Measurements from ENCODE around the gene RBBP4. TPM values are rescaled to one million over a fixed set of nuclear protein-coding genes. Genes with fewer than 3 reads are reported as not detected.

Gene RBBP4
- total RNA-seq, 1 donor from 2014 or later, result 175 TPM

GRCh38 chr1:32725615-32725982 is 74.6 kb downstream of the RBBP4 start:
- TF ChIP-seq, protein P1, sequence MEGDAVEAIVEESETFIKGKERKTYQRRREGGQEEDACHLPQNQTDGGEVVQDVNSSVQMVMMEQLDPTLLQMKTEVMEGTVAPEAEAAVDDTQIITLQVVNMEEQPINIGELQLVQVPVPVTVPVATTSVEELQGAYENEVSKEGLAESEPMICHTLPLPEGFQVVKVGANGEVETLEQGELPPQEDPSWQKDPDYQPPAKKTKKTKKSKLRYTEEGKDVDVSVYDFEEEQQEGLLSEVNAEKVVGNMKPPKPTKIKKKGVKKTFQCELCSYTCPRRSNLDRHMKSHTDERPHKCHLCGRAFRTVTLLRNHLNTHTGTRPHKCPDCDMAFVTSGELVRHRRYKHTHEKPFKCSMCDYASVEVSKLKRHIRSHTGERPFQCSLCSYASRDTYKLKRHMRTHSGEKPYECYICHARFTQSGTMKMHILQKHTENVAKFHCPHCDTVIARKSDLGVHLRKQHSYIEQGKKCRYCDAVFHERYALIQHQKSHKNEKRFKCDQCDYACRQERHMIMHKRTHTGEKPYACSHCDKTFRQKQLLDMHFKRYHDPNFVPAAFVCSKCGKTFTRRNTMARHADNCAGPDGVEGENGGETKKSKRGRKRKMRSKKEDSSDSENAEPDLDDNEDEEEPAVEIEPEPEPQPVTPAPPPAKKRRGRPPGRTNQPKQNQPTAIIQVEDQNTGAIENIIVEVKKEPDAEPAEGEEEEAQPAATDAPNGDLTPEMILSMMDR (conservative IDR thresholded peaks at IDR 0.05; ENCODE audit: low read depth, low read length), result no peak
- no peak for DNase-seq (ENCODE audit: low read depth)
- H3K4me3 ChIP-seq (ENCODE audit: low read depth, low read length), result no peak overlapping the region

- no peak overlapping the region for H3K4me3 ChIP-seq (ENCODE audit: low read depth, low read length)
- TF ChIP-seq, protein P1 (conservative IDR thresholded peaks at IDR 0.05; ENCODE audit: low read depth, low read length), result no peak
- no peak for DNase-seq (ENCODE audit: low read depth)
Measured at GRCh38 chr1:32727876-32728275, 76.9 kb downstream of the RBBP4 start.

- TF ChIP-seq, protein P1 (conservative IDR thresholded peaks at IDR 0.05; ENCODE audit: low read depth, low read length), result no peak
- no peak for DNase-seq (ENCODE audit: low read depth)
- no peak overlapping the region for H3K4me3 ChIP-seq (ENCODE audit: low read depth, low read length)
Measured at GRCh38 chr1:32728413-32729077, 77.5 kb downstream of the RBBP4 start.

DNA sequence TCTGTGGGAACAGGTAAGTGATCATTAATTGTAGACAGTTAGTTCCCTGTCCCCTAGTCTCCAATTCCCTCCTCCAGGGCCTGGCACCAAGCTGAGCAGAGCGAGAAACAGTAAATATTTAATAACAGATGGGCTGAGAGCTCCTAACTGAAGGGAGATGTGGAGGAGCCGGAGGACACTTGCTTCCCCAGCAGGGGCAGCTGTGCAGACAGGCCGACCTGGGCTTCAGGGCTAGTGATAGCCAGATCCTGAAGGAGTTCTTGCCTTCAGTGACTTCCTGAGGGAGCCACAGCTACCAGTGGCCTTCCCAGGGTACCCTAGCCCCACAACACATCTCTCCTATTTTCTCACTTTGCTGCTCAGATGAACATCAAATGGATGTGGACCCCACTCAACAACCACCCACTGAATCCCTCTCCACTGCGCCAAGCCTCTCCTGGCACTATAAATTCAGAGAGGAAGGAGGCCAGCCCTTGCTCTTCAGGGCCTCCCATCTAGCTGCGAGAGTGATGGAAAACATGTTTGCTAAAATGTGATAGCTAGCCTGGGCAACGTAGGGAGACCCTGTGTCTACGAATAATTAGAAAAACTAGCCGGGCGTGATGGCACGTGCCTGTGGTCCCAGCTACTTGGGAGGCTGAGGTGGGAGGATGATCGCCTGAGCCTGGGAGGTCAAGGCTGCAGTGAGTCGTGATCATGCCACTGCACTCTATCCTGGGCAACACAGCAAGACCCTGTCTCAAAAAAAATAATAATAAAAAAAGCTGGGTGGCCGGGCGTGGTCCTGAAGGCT is 78.4 kb downstream of the RBBP4 start:
- no peak for DNase-seq (ENCODE audit: low read depth)
- TF ChIP-seq, protein P1 (conservative IDR thresholded peaks at IDR 0.05; ENCODE audit: low read depth, low read length), result no peak
- no peak overlapping the region for H3K4me3 ChIP-seq (ENCODE audit: low read depth, low read length)

- TF ChIP-seq, protein P1 (conservative IDR thresholded peaks at IDR 0.05; ENCODE audit: low read depth, low read length), result no peak
- no peak for DNase-seq (ENCODE audit: low read depth)
- H3K4me3 ChIP-seq (ENCODE audit: low read depth, low read length), result no peak overlapping the region
Measured at GRCh38 chr1:32733582-32734321, 82.7 kb downstream of the RBBP4 start.

Other genes starting within 250 kb of the RBBP4 start
- 0.07 and 0.23 TPM in 2 replicates for gene ZBTB8B, start 186.1 kb upstream of the RBBP4 start, total RNA-seq
- 3.2 and 4.4 TPM in 2 replicates for gene ZBTB8A, start 111.8 kb upstream of the RBBP4 start, total RNA-seq
- gene ZBTB8OS, start 658 bp upstream of the RBBP4 start, total RNA-seq, result 31.3 and 53.1 TPM in 2 replicates
- 6.6 and 10.3 TPM in 2 replicates for gene SYNC, start 51.6 kb downstream of the RBBP4 start, total RNA-seq
- 90.9 and 169 TPM in 2 replicates for gene YARS1, start 166.2 kb downstream of the RBBP4 start, total RNA-seq
- 14.3 and 26.6 TPM in 2 replicates for gene S100PBP, start 166.4 kb downstream of the RBBP4 start, total RNA-seq
- not detected in 2 replicates for gene FNDC5, start 219.7 kb downstream of the RBBP4 start, total RNA-seq
- gene HPCA, start 235.3 kb downstream of the RBBP4 start, total RNA-seq, result 0.14 TPM in 1 of 2 replicates, not detected in the other

Measured in epithelial cell of proximal tubule (primary cell).